ENCODE measurements around the gene USF3. TPM values are rescaled to one million over a fixed set of nuclear protein-coding genes. Genes with fewer than 3 reads are reported as not detected.

Gene USF3
- total and polyA plus RNA-seq, 2 of the 13 experiments (the other 11 are each of a cell fraction or from before 2014, with no cell fraction given), result 6.3 to 15.2 TPM

GRCh38 chr3:113721636-113722035 lies 25.2 kb upstream of the USF3 start (continued):
- TF ChIP-seq, protein P1, sequence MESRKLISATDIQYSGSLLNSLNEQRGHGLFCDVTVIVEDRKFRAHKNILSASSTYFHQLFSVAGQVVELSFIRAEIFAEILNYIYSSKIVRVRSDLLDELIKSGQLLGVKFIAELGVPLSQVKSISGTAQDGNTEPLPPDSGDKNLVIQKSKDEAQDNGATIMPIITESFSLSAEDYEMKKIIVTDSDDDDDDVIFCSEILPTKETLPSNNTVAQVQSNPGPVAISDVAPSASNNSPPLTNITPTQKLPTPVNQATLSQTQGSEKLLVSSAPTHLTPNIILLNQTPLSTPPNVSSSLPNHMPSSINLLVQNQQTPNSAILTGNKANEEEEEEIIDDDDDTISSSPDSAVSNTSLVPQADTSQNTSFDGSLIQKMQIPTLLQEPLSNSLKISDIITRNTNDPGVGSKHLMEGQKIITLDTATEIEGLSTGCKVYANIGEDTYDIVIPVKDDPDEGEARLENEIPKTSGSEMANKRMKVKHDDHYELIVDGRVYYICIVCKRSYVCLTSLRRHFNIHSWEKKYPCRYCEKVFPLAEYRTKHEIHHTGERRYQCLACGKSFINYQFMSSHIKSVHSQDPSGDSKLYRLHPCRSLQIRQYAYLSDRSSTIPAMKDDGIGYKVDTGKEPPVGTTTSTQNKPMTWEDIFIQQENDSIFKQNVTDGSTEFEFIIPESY (CRISPR knock-in tag; IDR thresholded peaks at IDR 0.05), result no peak
- TF ChIP-seq ZNF256 (CRISPR knock-in tag; conservative IDR thresholded peaks at IDR 0.05) (no peak), SP2 (CRISPR knock-in tag; IDR thresholded peaks at IDR 0.05) (no peak), NFE2 (CRISPR knock-in tag; IDR thresholded peaks at IDR 0.05) (no peak), ZNF580 (CRISPR knock-in tag; IDR thresholded peaks at IDR 0.05; ENCODE audit: borderline replicate concordance, low read depth) (no peak), CENPT (CRISPR knock-in tag; IDR thresholded peaks at IDR 0.05; ENCODE audit: low read depth) (no peak), USF2 (IDR thresholded peaks at IDR 0.05; ENCODE audit: low read depth, low read length) (no peak), USF2 (CRISPR knock-in tag; IDR thresholded peaks at IDR 0.05; ENCODE audit: borderline replicate concordance) (no peak), POGZ (CRISPR knock-in tag; IDR thresholded peaks at IDR 0.05) (no peak), HNRNPUL1 (IDR thresholded peaks at IDR 0.05; ENCODE audit: low read depth, low read length) (no peak), SP5 (CRISPR knock-in tag; IDR thresholded peaks at IDR 0.05; ENCODE audit: borderline replicate concordance, low read depth) (no peak), ZNF691 (CRISPR knock-in tag; IDR thresholded peaks at IDR 0.05; ENCODE audit: borderline replicate concordance, low read depth) (no peak), ZNF276 (CRISPR knock-in tag; IDR thresholded peaks at IDR 0.05; ENCODE audit: low read depth) (no peak), FUBP1 (CRISPR knock-in tag; IDR thresholded peaks at IDR 0.05; ENCODE audit: borderline replicate concordance) (no peak), MAFG (CRISPR knock-in tag; IDR thresholded peaks at IDR 0.05) (no peak)
- TF ChIP-seq, protein P2, sequence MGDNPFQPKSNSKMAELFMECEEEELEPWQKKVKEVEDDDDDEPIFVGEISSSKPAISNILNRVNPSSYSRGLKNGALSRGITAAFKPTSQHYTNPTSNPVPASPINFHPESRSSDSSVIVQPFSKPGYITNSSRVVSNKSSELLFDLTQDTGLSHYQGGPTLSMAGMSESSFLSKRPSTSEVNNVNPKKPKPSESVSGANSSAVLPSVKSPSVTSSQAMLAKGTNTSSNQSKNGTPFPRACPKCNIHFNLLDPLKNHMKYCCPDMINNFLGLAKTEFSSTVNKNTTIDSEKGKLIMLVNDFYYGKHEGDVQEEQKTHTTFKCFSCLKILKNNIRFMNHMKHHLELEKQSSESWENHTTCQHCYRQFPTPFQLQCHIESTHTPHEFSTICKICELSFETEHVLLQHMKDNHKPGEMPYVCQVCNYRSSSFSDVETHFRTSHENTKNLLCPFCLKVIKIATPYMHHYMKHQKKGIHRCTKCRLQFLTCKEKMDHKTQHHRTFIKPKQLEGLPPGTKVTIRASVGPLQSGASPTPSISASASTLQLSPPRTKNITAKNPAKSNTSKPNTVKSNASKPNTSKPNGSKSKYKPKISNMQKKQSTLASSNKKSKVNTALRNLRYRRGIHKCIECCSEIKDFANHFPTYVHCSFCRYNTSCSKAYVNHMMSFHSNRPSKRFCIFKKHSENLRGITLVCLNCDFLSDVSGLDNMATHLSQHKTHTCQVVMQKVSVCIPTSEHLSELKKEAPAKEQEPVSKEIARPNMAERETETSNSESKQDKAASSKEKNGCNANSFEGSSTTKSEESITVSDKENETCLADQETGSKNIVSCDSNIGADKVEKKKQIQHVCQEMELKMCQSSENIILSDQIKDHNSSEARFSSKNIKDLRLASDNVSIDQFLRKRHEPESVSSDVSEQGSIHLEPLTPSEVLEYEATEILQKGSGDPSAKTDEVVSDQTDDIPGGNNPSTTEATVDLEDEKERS (CRISPR knock-in tag; IDR thresholded peaks at IDR 0.05), result no peak
